ENCODE data around the gene TMEM240. TPM values are rescaled to one million over a fixed set of nuclear protein-coding genes. Genes with fewer than 3 reads are reported as not detected.

Gene TMEM240
- total and polyA plus RNA-seq, 2 donors (not counting 3 experiments of a cell fraction or from before 2014, with no cell fraction given) = 7.0 to 7.6 TPM

DNA sequence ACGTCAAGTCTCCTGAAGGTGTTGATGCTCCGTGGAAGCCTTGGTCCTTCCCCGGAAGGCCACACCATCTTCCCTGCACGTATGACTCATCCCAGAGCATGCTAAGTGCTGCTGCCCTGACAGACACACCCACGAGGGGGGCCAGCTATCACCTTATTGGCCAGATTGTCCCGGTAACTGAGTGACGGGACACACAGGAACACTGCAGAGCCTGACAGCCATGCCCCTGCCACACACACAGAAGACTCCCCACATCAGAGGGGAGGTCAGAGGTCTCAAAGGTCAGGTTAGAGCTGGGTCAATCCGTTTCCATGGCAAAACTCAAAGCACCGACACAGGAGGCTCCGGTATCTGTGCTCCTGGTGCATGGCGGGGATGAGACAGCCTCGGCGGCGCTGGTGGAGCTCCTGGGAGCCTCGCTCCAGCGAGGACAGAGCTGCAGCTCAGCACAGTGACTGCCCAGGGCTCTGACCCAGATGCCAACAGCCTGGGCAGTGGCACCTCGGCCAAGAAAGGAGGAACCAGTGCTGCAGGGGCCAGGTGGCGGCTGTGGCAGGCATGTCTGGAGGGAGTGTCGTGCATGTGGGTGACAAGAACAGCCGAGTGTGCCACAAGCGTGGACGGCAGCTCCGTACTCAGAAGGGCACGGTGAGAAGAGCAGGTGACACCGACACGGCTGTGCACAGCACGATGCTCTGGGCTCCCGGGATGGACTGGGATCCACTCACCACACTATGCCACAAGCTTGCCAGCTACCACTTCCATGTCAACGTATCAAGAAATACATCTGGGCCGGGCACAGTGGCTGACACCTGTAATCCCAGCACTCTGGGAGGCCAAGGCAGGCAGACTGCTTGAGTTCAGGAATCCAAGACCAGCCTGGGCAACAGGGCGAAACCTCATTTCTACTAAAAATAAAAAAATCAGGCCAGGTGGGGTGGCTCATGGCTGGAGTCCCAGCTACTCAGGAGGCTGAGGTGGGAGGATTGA is 14.8 kb upstream of the TMEM240 start:
- peaks cover 7% of the 10 kb centered on the region for H3K79me2 ChIP-seq (ENCODE audit: control insufficient read depth, insufficient read depth, low read length)
- ChIA-PET CTCF (interaction anchor here (0.9 to 1.3 kb wide), 2 partner anchors 7 to 18 kb away, joined by 3 to 5 read pairs; no protein-coding TSS in a partner anchor), POLR2A (no interaction called here)
- no peak overlapping the region for H3K9ac ChIP-seq (replicated peaks; ENCODE audit: extremely low read depth, insufficient read depth, low read length)
- no peaks in the 10 kb centered on the region for H3K4me1 ChIP-seq (ENCODE audit: control insufficient read depth, extremely low read depth, insufficient read depth, low read length)
- no peak overlapping the region for H3K4me2 ChIP-seq (ENCODE audit: insufficient read depth, low read length)
- H3K9me1 ChIP-seq (replicated peaks; ENCODE audit: control insufficient read depth, extremely low read depth, insufficient read depth, low read length) = no peaks in the 10 kb centered on the region
- no peak overlapping the region for H3K27ac ChIP-seq (ENCODE audit: insufficient read depth, low read depth, low read length)
- H3K4me3 ChIP-seq (replicated peaks in 1 of 3; ENCODE audit: insufficient read depth in 1 of 3, low read depth in 1 of 3, low read length in 3 of 3) = no peak overlapping the region
- no peak for FAIRE-seq
- H3K9me3 ChIP-seq (replicated peaks; ENCODE audit: control insufficient read depth, insufficient read depth, low read length) = no peaks in the 10 kb centered on the region
- no peaks in the 10 kb centered on the region for H3K27me3 ChIP-seq (ENCODE audit: control insufficient read depth in 2 of 2, insufficient read depth in 2 of 2, low read length in 2 of 2)
- BruUV-seq (replicated peaks) = no TSS peak
- no peaks in the 10 kb centered on the region for H4K20me1 ChIP-seq (replicated peaks; ENCODE audit: control insufficient read depth, extremely low read depth, insufficient read depth, low read length)
- no peak overlapping the region for H2AFZ ChIP-seq (ENCODE audit: low read depth, low read length)
- intact Hi-C loops (cut with micrococcal nuclease) (no loop called here), dilution Hi-C loops (cut with MboI; ENCODE audit: extremely low pct_ligation_motif_present, low sequenced_read_pairs) (no loop called here)
- peak; percentile 49 for TF ChIP-seq POLR2AphosphoS5 (IDR thresholded peaks at IDR 0.05; ENCODE audit: insufficient read depth, low read depth, low read length)
- TF ChIP-seq GATA2 (IDR thresholded peaks at IDR 0.05; ENCODE audit: insufficient read depth, insufficient read length, low read depth, low read length) = no peak
- TF ChIP-seq, protein P1, sequence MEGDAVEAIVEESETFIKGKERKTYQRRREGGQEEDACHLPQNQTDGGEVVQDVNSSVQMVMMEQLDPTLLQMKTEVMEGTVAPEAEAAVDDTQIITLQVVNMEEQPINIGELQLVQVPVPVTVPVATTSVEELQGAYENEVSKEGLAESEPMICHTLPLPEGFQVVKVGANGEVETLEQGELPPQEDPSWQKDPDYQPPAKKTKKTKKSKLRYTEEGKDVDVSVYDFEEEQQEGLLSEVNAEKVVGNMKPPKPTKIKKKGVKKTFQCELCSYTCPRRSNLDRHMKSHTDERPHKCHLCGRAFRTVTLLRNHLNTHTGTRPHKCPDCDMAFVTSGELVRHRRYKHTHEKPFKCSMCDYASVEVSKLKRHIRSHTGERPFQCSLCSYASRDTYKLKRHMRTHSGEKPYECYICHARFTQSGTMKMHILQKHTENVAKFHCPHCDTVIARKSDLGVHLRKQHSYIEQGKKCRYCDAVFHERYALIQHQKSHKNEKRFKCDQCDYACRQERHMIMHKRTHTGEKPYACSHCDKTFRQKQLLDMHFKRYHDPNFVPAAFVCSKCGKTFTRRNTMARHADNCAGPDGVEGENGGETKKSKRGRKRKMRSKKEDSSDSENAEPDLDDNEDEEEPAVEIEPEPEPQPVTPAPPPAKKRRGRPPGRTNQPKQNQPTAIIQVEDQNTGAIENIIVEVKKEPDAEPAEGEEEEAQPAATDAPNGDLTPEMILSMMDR (IDR thresholded peaks at IDR 0.05; ENCODE audit: extremely low read depth in 1 of 2, insufficient read depth in 1 of 2, low read depth in 1 of 2, low read length in 2 of 2) = no peak
- peak; percentile 30 for TF ChIP-seq JUN (IDR thresholded peaks at IDR 0.05; ENCODE audit: borderline replicate concordance, insufficient read depth, insufficient read length, low read depth)
- H3K36me3 ChIP-seq (ENCODE audit: control insufficient read depth in 2 of 2, extremely low read depth in 1 of 2, insufficient read depth in 2 of 2, low read length in 2 of 2) = peaks cover under 1 to 2% of the 10 kb centered on the region in 2 experiments
- DNase-seq (ENCODE audit: low read depth, low spot score) = peak; percentile 20
